ENCODE results near the gene KRT34.
"Not testable (repeated sequence)": the region's sequence is repeated elsewhere in the genome, so short reads cannot be mapped to it uniquely, and the experiment has no call there.

KRT34 gene

GRCh38 chr17:41396996-41397660 lies 15.0 kb upstream of the KRT34 start, which contains the start of gene KRT31:
KRT31 (minus strand) TSS chr17:41397608; CDS start chr17:41397539, 69 bp downstream.
- H3K4me1 ChIP-seq (ENCODE audit: control insufficient read depth, insufficient read depth, low read length), result no peaks in the 10 kb centered on the region
- no peak within 1 kb of the TSS for H3K9ac ChIP-seq (ENCODE audit: low read length)
- H3K4me3 ChIP-seq (ENCODE audit: low read length), result no peak within 1 kb of the TSS
- no peaks in the 10 kb centered on the region for H3K36me3 ChIP-seq (ENCODE audit: control insufficient read depth, insufficient read depth, low read length)
- no peaks in the 10 kb centered on the region for H3K27me3 ChIP-seq (ENCODE audit: control insufficient read depth, insufficient read depth, low read length)
- no peak within 1 kb of the TSS for H3K27ac ChIP-seq (ENCODE audit: low read depth, low read length)

- Histone ChIP-seq H3K36me3 (ENCODE audit: control insufficient read depth, insufficient read depth, low read length) (no peaks in the 10 kb centered on the region), H3K27ac (ENCODE audit: low read depth, low read length) (no peak overlapping the region), H3K27me3 (ENCODE audit: control insufficient read depth, insufficient read depth, low read length) (no peaks in the 10 kb centered on the region), H3K9ac (ENCODE audit: low read length) (no peak overlapping the region), H3K4me1 (ENCODE audit: control insufficient read depth, insufficient read depth, low read length) (no peaks in the 10 kb centered on the region), H3K4me3 (ENCODE audit: low read length) (no peak overlapping the region)
These were observed 14.2 kb upstream of the KRT34 start for GRCh38 chr17:41396340-41396739.

DNA sequence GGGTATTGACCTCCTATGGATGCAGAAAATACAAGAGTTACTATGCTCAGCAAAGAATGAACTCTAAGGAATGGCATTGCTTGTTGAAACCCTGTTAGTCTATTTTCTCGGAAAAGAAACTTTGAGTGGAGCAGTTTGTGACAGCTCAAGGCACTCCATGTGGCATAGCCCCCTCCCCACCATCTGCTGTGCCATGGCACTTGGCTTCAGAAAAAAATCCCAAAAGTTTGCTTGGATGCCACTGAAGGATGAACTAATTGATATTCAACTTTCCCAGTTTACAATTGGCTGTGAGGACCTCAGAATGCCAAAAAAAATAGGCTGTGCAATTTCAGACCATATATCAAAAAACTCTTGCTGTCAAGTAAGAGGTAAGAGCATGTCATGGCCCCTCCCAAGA lies 13.5 kb upstream of the KRT34 start:
- no peaks in the 10 kb centered on the region for H3K4me1 ChIP-seq (ENCODE audit: control insufficient read depth, insufficient read depth, low read length)
- no peak overlapping the region for H3K27ac ChIP-seq (ENCODE audit: low read depth, low read length)
- no peaks in the 10 kb centered on the region for H3K27me3 ChIP-seq (ENCODE audit: control insufficient read depth, insufficient read depth, low read length)
- no peaks in the 10 kb centered on the region for H3K36me3 ChIP-seq (ENCODE audit: control insufficient read depth, insufficient read depth, low read length)
- no peak overlapping the region for H3K4me3 ChIP-seq (ENCODE audit: low read length)
- no peak overlapping the region for H3K9ac ChIP-seq (ENCODE audit: low read length)

GRCh38 chr17:41395044-41395443 lies 12.9 kb upstream of the KRT34 start:
- H3K36me3 ChIP-seq (ENCODE audit: control insufficient read depth, insufficient read depth, low read length); H3K9ac ChIP-seq (ENCODE audit: low read length); H3K4me3 ChIP-seq (ENCODE audit: low read length); H3K27me3 ChIP-seq (ENCODE audit: control insufficient read depth, insufficient read depth, low read length); H3K4me1 ChIP-seq (ENCODE audit: control insufficient read depth, insufficient read depth, low read length); H3K27ac ChIP-seq (ENCODE audit: low read depth, low read length): not testable (repeated sequence)

DNA sequence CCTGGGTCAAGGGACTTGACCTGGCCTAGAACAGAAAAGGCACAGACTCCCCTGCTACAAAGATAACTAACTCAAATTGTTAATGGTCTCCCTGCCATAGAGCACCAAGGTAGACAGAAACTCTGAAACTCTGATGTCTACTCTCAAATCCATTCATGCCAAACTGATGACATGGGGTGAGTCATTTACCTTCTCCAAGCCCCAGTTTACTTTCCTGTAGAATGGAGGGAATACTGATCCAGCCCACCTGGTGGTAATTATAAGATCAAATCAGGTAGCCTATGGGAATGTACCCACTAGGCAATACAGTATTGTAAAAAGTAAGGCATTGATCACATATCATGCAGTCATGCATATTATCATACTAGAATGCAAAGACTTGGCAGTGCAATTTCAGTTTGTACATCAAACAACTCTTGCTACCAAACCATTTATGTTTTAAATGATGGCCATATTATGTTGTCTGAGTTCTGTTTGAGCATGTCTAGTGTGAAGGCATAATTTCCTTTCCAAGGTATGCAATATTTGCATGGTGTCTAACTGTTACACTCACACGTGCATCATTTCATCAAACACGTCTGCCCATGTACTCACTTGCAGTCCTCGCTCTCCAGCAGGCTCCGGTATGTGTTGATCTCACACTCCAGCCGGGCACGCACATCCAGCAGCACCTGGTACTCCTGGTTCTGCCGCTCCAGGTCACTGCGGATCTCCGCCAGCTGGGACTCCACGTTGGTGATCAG lies 12.3 kb upstream of the KRT34 start:
- Histone ChIP-seq H3K9ac (ENCODE audit: low read length) (no peak overlapping the region), H3K27me3 (ENCODE audit: control insufficient read depth, insufficient read depth, low read length) (no peaks in the 10 kb centered on the region), H3K36me3 (ENCODE audit: control insufficient read depth, insufficient read depth, low read length) (no peaks in the 10 kb centered on the region), H3K4me1 (ENCODE audit: control insufficient read depth, insufficient read depth, low read length) (no peaks in the 10 kb centered on the region), H3K4me3 (ENCODE audit: low read length) (no peak overlapping the region), H3K27ac (ENCODE audit: low read depth, low read length) (no peak overlapping the region)

DNA sequence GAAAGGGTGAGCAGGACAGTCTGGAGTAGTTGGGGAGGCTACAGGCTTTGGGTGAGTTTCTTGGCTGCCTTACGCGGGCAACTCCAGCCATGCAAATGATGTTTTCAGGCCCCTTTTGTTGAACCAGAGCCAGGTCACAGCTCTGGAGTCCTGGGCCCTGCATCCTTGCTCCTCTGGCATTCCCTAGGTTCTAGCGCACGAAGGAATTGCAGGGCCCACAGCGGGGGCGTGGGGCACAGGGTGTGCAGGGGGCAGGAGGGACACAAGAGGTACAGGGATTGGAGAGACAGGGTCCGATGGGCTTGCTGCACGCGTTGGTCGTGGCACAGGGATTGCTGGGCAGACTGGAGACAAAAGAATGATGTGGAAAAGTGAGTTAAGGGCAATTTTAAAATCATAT lies 11.7 kb upstream of the KRT34 start:
- H3K27me3 ChIP-seq (ENCODE audit: control insufficient read depth, insufficient read depth, low read length), result no peaks in the 10 kb centered on the region
- H3K4me1 ChIP-seq (ENCODE audit: control insufficient read depth, insufficient read depth, low read length), result no peaks in the 10 kb centered on the region
- H3K36me3 ChIP-seq (ENCODE audit: control insufficient read depth, insufficient read depth, low read length), result no peaks in the 10 kb centered on the region
- no peak overlapping the region for H3K27ac ChIP-seq (ENCODE audit: low read depth, low read length)
- no peak overlapping the region for H3K9ac ChIP-seq (ENCODE audit: low read length)
- H3K4me3 ChIP-seq (ENCODE audit: low read length), result no peak overlapping the region

GRCh38 chr17:41393294-41393693 lies 11.2 kb upstream of the KRT34 start:
- no peak overlapping the region for H3K27ac ChIP-seq (ENCODE audit: low read depth, low read length)
- H3K9ac ChIP-seq (ENCODE audit: low read length), result no peak overlapping the region
- no peaks in the 10 kb centered on the region for H3K4me1 ChIP-seq (ENCODE audit: control insufficient read depth, insufficient read depth, low read length)
- H3K36me3 ChIP-seq (ENCODE audit: control insufficient read depth, insufficient read depth, low read length), result no peaks in the 10 kb centered on the region
- no peak overlapping the region for H3K4me3 ChIP-seq (ENCODE audit: low read length)
- H3K27me3 ChIP-seq (ENCODE audit: control insufficient read depth, insufficient read depth, low read length), result no peaks in the 10 kb centered on the region

DNA sequence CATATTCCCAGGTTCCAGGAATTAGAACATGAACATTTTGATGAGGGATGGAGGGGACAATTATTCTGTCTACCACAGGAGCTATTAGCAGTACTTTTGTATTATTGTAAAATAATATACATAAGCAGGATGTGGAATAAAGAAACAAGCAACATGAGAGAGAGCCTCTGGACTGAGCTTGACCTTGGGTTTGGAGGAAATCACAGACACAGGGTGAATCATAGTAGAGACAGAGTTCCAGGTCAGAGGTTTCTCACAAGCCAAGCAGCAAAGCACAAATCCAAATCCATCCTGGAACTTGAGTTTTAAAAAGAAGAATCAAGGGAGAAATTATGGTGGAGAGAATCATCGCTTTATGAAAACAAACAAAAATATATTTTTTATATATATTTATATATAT lies 10.2 kb upstream of the KRT34 start:
- no peaks in the 10 kb centered on the region for H3K27me3 ChIP-seq (ENCODE audit: control insufficient read depth, insufficient read depth, low read length)
- no peak overlapping the region for H3K9ac ChIP-seq (ENCODE audit: low read length)
- no peaks in the 10 kb centered on the region for H3K36me3 ChIP-seq (ENCODE audit: control insufficient read depth, insufficient read depth, low read length)
- H3K4me3 ChIP-seq (ENCODE audit: low read length), result no peak overlapping the region
- H3K4me1 ChIP-seq (ENCODE audit: control insufficient read depth, insufficient read depth, low read length), result no peaks in the 10 kb centered on the region
- H3K27ac ChIP-seq (ENCODE audit: low read depth, low read length), result no peak overlapping the region

DNA sequence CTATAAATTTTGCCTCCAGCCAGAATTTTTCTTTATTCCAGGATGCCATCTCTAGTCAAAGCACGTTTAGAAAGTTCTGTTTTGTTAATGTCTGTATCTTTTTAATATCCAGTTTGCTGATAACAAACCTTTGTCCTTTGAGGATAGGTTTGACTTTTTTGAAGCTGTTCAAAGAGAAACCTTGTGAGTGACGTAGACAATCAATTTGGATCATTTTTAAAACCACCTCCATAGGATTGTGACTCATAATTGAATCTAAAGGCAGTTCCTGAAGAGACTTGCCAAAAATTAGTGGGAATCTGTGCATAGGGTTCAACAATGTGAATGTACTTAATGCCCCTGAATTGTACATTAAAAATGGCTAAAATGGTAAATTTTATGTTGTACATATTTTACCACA lies 9.4 kb upstream of the KRT34 start:
- Histone ChIP-seq H3K4me1 (ENCODE audit: control insufficient read depth, insufficient read depth, low read length) (no peaks in the 10 kb centered on the region), H3K4me3 (ENCODE audit: low read length) (no peak overlapping the region), H3K27me3 (ENCODE audit: control insufficient read depth, insufficient read depth, low read length) (no peaks in the 10 kb centered on the region), H3K36me3 (ENCODE audit: control insufficient read depth, insufficient read depth, low read length) (no peaks in the 10 kb centered on the region), H3K9ac (ENCODE audit: low read length) (no peak overlapping the region), H3K27ac (ENCODE audit: low read depth, low read length) (no peak overlapping the region)

- no peak overlapping the region for H3K4me3 ChIP-seq (ENCODE audit: low read length)
- no peaks in the 10 kb centered on the region for H3K4me1 ChIP-seq (ENCODE audit: control insufficient read depth, insufficient read depth, low read length)
- H3K27ac ChIP-seq (ENCODE audit: low read depth, low read length), result no peak overlapping the region
- no peak overlapping the region for H3K9ac ChIP-seq (ENCODE audit: low read length)
- no peaks in the 10 kb centered on the region for H3K36me3 ChIP-seq (ENCODE audit: control insufficient read depth, insufficient read depth, low read length)
- H3K27me3 ChIP-seq (ENCODE audit: control insufficient read depth, insufficient read depth, low read length), result no peaks in the 10 kb centered on the region
These were observed 8.4 kb upstream of the KRT34 start for GRCh38 chr17:41390411-41390938.

DNA sequence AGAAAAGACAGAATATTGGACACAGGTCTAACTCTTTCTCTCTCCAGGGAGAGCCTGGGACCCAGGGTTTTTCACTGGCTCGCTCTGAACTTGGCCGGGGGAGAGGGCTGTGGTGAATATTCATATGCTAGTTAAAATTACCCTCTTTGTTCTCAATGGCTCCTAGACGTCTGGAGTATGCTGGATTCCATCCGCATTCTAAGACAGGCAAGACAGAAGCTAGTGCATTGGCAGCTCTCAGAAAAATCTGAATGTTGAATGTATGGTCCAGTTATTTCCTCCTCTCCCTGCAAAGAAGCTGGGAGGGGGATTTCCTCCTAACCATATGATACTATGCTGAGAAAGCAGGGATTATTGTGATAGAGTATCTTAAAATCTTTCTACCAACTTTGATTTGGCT lies 5.6 kb upstream of the KRT34 start:
- Histone ChIP-seq H3K9ac (ENCODE audit: low read length) (no peak overlapping the region), H3K4me1 (ENCODE audit: control insufficient read depth, insufficient read depth, low read length) (no peaks in the 10 kb centered on the region), H3K36me3 (ENCODE audit: control insufficient read depth, insufficient read depth, low read length) (no peaks in the 10 kb centered on the region), H3K27me3 (ENCODE audit: control insufficient read depth, insufficient read depth, low read length) (no peaks in the 10 kb centered on the region), H3K4me3 (ENCODE audit: low read length) (no peak overlapping the region), H3K27ac (ENCODE audit: low read depth, low read length) (no peak overlapping the region)

DNA sequence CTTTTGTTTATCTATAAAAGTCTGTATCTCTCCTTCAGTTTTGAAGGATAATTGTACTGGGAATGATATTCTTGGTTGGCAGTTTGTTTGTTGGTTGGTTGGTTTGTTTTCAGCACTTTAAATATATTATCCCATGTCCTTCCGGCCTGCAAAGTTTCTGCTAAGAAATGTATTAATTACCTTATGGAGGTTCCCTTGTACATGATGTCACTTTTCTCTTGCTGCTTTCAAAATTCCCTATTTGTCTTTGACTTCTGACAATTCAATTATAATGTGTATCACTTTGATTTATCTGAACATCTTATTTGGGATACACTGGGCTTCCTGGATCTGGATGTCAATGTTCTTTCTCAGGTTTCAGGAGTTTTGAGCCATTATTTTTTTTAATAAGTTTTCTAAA lies 4.1 kb upstream of the KRT34 start:
- Histone ChIP-seq H3K27ac (ENCODE audit: low read depth, low read length) (no peak overlapping the region), H3K9ac (ENCODE audit: low read length) (no peak overlapping the region)

DNA sequence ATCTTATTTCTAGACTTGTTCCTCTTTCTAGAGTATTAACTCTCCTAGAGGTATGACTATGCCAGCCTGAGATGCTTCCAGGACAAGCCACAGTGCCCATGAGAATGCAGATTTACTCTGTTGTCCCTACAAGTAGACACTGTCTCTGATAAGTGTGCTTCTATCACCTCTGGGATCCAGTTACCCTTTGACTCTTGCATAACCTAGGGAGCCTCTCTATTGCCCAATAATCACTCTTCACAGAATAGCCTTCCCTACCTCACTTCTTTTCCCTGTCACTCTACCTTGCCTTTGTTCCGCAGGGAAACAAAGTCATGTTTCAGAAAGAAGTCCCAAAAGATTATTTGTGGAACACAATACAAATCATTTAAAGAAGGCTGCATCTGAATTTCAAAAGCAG lies 1.6 kb upstream of the KRT34 start:
- Histone ChIP-seq H3K27me3 (ENCODE audit: control insufficient read depth, insufficient read depth, low read length) (no peaks in the 10 kb centered on the region), H3K4me3 (ENCODE audit: low read length) (no peak overlapping the region), H3K27ac (ENCODE audit: low read depth, low read length) (no peak overlapping the region), H3K4me1 (ENCODE audit: control insufficient read depth, insufficient read depth, low read length) (no peaks in the 10 kb centered on the region), H3K36me3 (ENCODE audit: control insufficient read depth, insufficient read depth, low read length) (no peaks in the 10 kb centered on the region), H3K9ac (ENCODE audit: low read length) (no peak overlapping the region)

More for the DNA sequence above, 4.1 kb upstream of the KRT34 start:
- H3K4me3 ChIP-seq (ENCODE audit: low read length), result no peak overlapping the region
- no peaks in the 10 kb centered on the region for H3K27me3 ChIP-seq (ENCODE audit: control insufficient read depth, insufficient read depth, low read length)
- no peaks in the 10 kb centered on the region for H3K4me1 ChIP-seq (ENCODE audit: control insufficient read depth, insufficient read depth, low read length)
- no peaks in the 10 kb centered on the region for H3K36me3 ChIP-seq (ENCODE audit: control insufficient read depth, insufficient read depth, low read length)

Data from rectal smooth muscle tissue (tissue), 1 donor.